Gastroesophageal sphincter (tissue), 3 donors: ENCODE measurements around the gene ACTL7B.

ENCODE experiments used
- EP300 ChIP-seq: sonication (generic); formaldehyde crosslinking; IDR thresholded peaks from one replicate; pipeline ENCODE4 v1.6.1; 2017; ENCODE audit warnings: antibody characterized with exemption, mild to moderate bottlenecking
- POLR2A ChIP-seq, 2 donors: fragments of 450-650 bp; IDR thresholded peaks; one replicate each; pipeline ENCODE4 v1.6.1; 2017; ENCODE audit warnings: antibody characterized with exemption in 2 of 2, mild to moderate bottlenecking in 2 of 2, moderate library complexity in 1 of 2
- POLR2AphosphoS5 ChIP-seq: sonication (generic); formaldehyde crosslinking; IDR thresholded peaks from one replicate; pipeline ENCODE4 v1.6.1; 2017; ENCODE audit warnings: antibody characterized with exemption
- TF ChIP-seq, protein P1 (sequence below), 4 experiments: fragments of 200-600 bp in 2 of 4; fragments of 450-650 bp in 2 of 4; sonication (generic) in 1 of 4; IDR thresholded peaks; one replicate each; pipeline ENCODE4 v1.5.1; 2017 to 2019; ENCODE audit warnings: antibody characterized with exemption in 4 of 4, mild to moderate bottlenecking in 2 of 4, moderate library complexity in 2 of 4

DNA sequence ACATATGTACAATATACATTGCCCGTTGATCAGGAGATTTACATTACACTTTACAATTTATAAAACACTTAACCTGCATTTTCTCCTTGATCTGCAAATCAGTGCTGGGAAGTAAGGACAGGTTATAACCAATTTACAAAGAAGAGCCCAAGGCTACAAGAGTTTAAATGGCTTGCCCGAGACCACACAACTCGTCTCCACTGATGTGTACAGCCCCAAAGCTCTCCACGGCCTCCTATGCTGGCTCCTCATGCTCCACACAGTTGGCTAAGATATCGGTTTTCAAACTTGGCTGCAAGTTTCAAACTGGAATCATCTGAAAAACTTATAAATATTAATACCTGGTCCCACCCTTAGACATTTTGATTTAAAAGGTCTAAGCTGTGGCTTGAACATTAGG lies 10.3 kb downstream of the ACTL7B start:
- TF ChIP-seq, protein P1, sequence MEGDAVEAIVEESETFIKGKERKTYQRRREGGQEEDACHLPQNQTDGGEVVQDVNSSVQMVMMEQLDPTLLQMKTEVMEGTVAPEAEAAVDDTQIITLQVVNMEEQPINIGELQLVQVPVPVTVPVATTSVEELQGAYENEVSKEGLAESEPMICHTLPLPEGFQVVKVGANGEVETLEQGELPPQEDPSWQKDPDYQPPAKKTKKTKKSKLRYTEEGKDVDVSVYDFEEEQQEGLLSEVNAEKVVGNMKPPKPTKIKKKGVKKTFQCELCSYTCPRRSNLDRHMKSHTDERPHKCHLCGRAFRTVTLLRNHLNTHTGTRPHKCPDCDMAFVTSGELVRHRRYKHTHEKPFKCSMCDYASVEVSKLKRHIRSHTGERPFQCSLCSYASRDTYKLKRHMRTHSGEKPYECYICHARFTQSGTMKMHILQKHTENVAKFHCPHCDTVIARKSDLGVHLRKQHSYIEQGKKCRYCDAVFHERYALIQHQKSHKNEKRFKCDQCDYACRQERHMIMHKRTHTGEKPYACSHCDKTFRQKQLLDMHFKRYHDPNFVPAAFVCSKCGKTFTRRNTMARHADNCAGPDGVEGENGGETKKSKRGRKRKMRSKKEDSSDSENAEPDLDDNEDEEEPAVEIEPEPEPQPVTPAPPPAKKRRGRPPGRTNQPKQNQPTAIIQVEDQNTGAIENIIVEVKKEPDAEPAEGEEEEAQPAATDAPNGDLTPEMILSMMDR (IDR thresholded peaks at IDR 0.05): no peak
- TF ChIP-seq POLR2AphosphoS5 (no peak), POLR2A (IDR thresholded peaks at IDR 0.05) (no peak), EP300 (no peak)
